ENCODE measurements around the gene ZFP36.
A peak's percentile ranks its signal among the peaks of the same experiment; 100 is the strongest.

Gene ZFP36

DNA sequence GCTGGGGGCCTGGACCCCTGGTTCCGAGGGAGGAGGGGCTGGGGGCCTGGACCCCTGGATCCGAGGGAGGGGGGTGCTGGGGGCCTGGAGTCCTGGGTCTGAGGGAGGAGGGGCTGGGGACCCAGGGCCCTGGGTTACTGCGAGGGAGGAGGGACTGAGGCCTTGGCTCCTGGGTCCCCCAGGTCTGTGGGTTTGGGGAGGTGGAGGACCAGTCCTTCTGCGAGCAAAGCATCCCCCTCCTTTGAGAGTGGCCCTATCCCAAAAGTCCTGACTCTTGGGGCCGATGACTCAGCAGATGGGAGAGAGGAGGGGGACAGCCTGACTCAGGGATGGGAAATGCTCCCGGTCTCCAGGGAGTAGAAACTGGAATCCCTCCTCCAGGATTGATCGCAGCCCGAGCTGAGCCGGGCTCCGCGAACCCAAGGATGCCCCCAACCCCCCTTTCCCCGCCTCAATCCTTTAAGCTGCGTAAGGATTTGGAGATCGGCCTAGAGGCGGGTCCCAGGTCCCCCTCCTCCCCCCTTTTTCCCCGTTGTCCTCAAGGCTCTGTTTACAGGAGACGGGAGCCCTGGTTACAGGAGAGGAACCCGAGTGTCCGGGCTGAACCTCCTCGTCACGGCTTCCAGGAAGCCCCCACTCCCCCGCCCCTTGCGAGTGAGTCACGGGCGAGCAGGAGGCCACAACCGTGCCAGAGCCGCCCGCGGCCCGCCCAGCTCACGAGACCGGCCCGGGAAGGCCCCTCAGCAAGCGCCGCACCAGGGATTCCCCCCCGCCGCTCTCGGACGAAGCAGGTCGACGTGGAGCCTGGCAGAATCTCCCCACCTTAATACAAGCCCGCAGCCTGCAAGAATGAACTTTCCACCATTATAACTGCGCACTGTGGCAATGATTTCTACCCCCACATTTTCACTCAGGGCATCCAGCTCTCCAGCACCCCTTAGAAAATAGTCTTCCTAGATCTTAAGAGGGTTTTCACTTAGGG lies 3.0 kb upstream of the ZFP36 start:
- Histone ChIP-seq H3K27ac (peak overlapping the region; percentile 93), H3K36me3 (replicated peaks) (peaks cover 9% of the 10 kb centered on the region), H3K27me3 (replicated peaks) (no peaks in the 10 kb centered on the region), H3K4me3 (ENCODE audit: low read depth, low read length) (peak overlapping the region; percentile 48)
- TF ChIP-seq, protein P1, sequence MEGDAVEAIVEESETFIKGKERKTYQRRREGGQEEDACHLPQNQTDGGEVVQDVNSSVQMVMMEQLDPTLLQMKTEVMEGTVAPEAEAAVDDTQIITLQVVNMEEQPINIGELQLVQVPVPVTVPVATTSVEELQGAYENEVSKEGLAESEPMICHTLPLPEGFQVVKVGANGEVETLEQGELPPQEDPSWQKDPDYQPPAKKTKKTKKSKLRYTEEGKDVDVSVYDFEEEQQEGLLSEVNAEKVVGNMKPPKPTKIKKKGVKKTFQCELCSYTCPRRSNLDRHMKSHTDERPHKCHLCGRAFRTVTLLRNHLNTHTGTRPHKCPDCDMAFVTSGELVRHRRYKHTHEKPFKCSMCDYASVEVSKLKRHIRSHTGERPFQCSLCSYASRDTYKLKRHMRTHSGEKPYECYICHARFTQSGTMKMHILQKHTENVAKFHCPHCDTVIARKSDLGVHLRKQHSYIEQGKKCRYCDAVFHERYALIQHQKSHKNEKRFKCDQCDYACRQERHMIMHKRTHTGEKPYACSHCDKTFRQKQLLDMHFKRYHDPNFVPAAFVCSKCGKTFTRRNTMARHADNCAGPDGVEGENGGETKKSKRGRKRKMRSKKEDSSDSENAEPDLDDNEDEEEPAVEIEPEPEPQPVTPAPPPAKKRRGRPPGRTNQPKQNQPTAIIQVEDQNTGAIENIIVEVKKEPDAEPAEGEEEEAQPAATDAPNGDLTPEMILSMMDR (IDR thresholded peaks at IDR 0.05; ENCODE audit: low read depth, low read length, missing control alignments) = no peak
- in situ Hi-C loops (cut with HindIII; ENCODE audit: low pct_ligation_motif_present, low sequenced_read_pairs) = no loop called here
- DNase-seq = peak; percentile 98

DNA sequence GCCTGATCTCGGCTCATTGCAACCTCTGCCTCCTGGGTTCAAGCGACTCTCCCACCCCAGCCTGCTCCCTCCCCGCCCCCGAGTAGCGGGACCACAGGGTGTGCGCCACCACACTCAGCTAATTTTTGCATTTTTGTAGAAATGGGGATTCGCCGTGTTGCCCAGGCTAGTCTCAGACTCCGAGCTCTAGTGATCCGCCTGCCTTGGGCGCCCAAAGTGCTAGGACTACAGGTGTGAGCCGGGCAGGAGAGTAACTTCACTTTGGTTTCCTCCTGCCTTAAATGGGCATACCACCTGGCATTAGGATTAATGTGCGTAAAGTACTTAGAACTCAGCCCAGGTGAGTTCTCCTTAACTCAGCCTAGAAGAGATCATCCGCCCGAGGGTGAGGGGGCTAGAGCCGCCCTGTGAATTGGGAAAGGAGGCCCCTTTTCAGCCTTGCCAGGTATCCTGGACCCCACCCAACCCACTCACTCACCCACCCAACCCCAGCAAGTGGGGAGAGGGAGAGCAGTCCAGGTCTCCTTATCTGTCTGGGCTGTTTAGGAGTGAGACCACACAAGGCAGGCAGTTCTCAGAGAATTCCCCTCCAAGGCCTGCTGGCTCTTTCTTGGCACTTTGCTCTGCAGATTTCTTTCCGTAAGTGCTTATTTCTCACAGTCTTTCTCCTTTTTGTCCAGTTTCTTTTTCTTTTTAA lies 1.2 kb upstream of the ZFP36 start:
- DNase-seq = no peak
- H3K27me3 ChIP-seq (replicated peaks) = no peaks in the 10 kb centered on the region
- TF ChIP-seq, protein P1 (IDR thresholded peaks at IDR 0.05; ENCODE audit: low read depth, low read length, missing control alignments) = no peak
- in situ Hi-C loops (cut with HindIII; ENCODE audit: low pct_ligation_motif_present, low sequenced_read_pairs) = no loop called here
- peaks cover 9% of the 10 kb centered on the region for H3K36me3 ChIP-seq (replicated peaks)
- no peak overlapping the region for H3K27ac ChIP-seq
- H3K4me3 ChIP-seq (ENCODE audit: low read depth, low read length) = no peak overlapping the region

DNA sequence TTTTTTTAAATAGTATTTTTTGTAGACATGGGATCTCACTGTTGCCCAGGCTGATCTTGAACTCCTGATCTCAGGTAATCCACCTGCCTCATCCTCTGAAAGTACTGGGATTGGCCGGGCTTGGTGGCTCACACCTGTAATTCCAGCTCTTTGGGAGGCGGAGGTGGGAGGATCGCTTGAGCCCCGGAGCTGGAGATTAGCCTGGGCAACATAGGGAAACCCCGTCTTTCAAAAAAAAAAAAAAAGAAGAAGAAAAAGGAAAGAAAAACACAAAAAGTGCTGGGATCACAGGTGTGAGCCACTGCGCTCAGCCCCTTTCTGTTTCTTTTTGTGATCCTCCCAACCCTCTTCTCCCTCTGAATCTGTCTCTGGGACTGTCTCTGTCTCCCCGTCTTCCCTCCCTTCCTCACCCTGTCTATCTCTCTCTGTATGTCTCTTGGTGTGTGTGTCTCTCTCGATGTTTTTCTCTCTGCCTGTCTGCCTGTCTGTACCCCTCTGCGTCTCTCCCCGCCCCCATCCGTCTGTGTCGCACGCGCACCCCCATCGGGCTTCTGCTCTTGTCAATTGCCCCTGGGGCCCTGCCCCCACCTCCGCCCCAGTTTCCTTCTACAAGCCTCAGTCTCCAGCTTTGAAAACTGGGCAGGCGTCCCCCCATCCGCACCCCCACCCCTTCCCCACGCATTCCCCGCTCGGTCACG lies 540 bp upstream of the ZFP36 start:
- in situ Hi-C loops (cut with HindIII; ENCODE audit: low pct_ligation_motif_present, low sequenced_read_pairs) = no loop called here
- DNase-seq = no peak
- TF ChIP-seq, protein P1 (IDR thresholded peaks at IDR 0.05; ENCODE audit: low read depth, low read length, missing control alignments) = no peak
- Histone ChIP-seq H3K27me3 (replicated peaks) (no peaks in the 10 kb centered on the region), H3K36me3 (replicated peaks) (peaks cover 9% of the 10 kb centered on the region), H3K4me3 (ENCODE audit: low read depth, low read length) (peak overlapping the region; percentile 98), H3K27ac (peak overlapping the region; percentile 41)

DNA sequence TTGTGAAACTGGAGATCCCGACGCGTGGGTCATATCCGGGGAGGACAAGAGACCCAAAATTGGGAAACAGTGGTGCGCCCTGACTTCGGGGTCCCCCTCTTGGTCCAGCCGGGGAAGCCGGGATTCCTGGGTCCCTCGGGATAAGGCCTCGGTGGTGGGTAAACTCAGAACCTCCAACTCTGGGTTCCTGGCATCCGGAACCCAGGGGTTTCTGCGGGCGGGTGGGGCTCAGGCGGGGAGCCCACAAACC lies 688 bp downstream of the ZFP36 start:
- DNase-seq = no peak
- Histone ChIP-seq H3K27me3 (replicated peaks) (no peaks in the 10 kb centered on the region), H3K36me3 (replicated peaks) (peaks cover 9% of the 10 kb centered on the region), H3K4me3 (ENCODE audit: low read depth, low read length) (peak overlapping the region; percentile 98), H3K27ac (peak overlapping the region; percentile 91)
- TF ChIP-seq, protein P1 (IDR thresholded peaks at IDR 0.05; ENCODE audit: low read depth, low read length, missing control alignments) = no peak
- in situ Hi-C loops (cut with HindIII; ENCODE audit: low pct_ligation_motif_present, low sequenced_read_pairs) = no loop called here

DNA sequence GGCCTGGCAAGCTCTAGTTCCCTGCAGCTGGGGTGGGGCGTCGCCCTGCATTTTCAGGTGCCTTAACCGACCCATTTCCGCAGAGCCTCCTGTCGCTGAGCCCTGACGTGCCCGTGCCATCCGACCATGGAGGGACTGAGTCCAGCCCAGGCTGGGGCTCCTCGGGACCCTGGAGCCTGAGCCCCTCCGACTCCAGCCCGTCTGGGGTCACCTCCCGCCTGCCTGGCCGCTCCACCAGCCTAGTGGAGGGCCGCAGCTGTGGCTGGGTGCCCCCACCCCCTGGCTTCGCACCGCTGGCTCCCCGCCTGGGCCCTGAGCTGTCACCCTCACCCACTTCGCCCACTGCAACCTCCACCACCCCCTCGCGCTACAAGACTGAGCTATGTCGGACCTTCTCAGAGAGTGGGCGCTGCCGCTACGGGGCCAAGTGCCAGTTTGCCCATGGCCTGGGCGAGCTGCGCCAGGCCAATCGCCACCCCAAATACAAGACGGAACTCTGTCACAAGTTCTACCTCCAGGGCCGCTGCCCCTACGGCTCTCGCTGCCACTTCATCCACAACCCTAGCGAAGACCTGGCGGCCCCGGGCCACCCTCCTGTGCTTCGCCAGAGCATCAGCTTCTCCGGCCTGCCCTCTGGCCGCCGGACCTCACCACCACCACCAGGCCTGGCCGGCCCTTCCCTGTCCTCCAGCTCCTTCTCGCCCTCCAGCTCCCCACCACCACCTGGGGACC lies 1.2 kb downstream of the ZFP36 start:
- DNase-seq = no peak

More for the DNA sequence above, 1.2 kb downstream of the ZFP36 start:
- peak overlapping the region; percentile 91 for H3K27ac ChIP-seq
- H3K27me3 ChIP-seq (replicated peaks) = no peaks in the 10 kb centered on the region
- TF ChIP-seq, protein P1 (IDR thresholded peaks at IDR 0.05; ENCODE audit: low read depth, low read length, missing control alignments) = no peak
- in situ Hi-C loops (cut with HindIII; ENCODE audit: low pct_ligation_motif_present, low sequenced_read_pairs) = no loop called here
- peak overlapping the region; percentile 98 for H3K4me3 ChIP-seq (ENCODE audit: low read depth, low read length)
- peaks cover 9% of the 10 kb centered on the region for H3K36me3 ChIP-seq (replicated peaks)

Data from brain microvascular endothelial cell (primary cell).